Subcutaneous adipose tissue (tissue), 4 donors: ENCODE measurements around the gene PRKCH. TPM values are rescaled to one million over a fixed set of nuclear protein-coding genes. Genes with fewer than 3 reads are reported as not detected.

Experiments
- CTCF ChIP-seq: fragments of 450-650 bp; IDR thresholded peaks from one replicate; pipeline ENCODE4 v1.5.1; 2016; ENCODE audit warnings: low read depth, mild to moderate bottlenecking, control low read depth, antibody characterized with exemption, moderate library complexity
- total RNA-seq, 4 donors: library from RNA; depleted of rRNA; stranded (reverse); fragments of >200 nt; gene quantifications; one replicate each; pipeline ENCODE4 v1.1.0, GENCODE V29; 2016

The PRKCH gene
- total RNA-seq, 4 donors from 2014 or later: 25.8 to 46.3 (median 36.4) TPM

- no peak for TF ChIP-seq CTCF
These were observed 150.1 kb downstream of the PRKCH start for GRCh38 chr14:61471297-61472005.

GRCh38 chr14:61472011-61472672 lies 150.8 kb downstream of the PRKCH start:
- no peak for TF ChIP-seq CTCF

GRCh38 chr14:61472801-61473376 lies 151.5 kb downstream of the PRKCH start:
- no peak for TF ChIP-seq CTCF

GRCh38 chr14:61474015-61474414 lies 152.6 kb downstream of the PRKCH start:
- no peak for TF ChIP-seq CTCF

GRCh38 chr14:61474701-61475100 lies 153.3 kb downstream of the PRKCH start:
- no peak for TF ChIP-seq CTCF

GRCh38 chr14:61475316-61475715 lies 153.9 kb downstream of the PRKCH start:
- no peak for TF ChIP-seq CTCF

GRCh38 chr14:61476105-61476753 lies 154.8 kb downstream of the PRKCH start:
- no peak for TF ChIP-seq CTCF
